HG02759 (cell line): ENCODE data around the gene TNFSF12.
A peak's percentile ranks its signal among the peaks of the same experiment; 100 is the strongest.

Source experiments
- ATAC-seq: cut with Tn5 transposase; IDR thresholded peaks from one replicate; pipeline ENCODE4 v1.9.1; 2021; ENCODE audit warnings: mild to moderate bottlenecking, moderate library complexity; ENCODE audit not compliant: unreplicated experiment

TNFSF12 gene

GRCh38 chr17:7541074-7541621, 7.7 kb upstream of the TNFSF12 start:
- no peak for ATAC-seq

- no peak for ATAC-seq
These were observed 3.9 kb upstream of the TNFSF12 start for GRCh38 chr17:7544911-7545310.

- ATAC-seq: no peak
These were observed 670 bp downstream of the TNFSF12 start for GRCh38 chr17:7549401-7550055.

- no peak for ATAC-seq
These were observed 1.5 kb downstream of the TNFSF12 start for GRCh38 chr17:7550344-7550743.

GRCh38 chr17:7551396-7551795, 2.5 kb downstream of the TNFSF12 start:
- no peak for ATAC-seq

GRCh38 chr17:7552621-7553051, 3.8 kb downstream of the TNFSF12 start:
- ATAC-seq: peak; percentile 61

- ATAC-seq: no peak
These were observed 4.5 kb downstream of the TNFSF12 start for GRCh38 chr17:7553356-7553755.

- ATAC-seq: no peak
These were observed 6.6 kb downstream of the TNFSF12 start for GRCh38 chr17:7555320-7555948.

- no peak for ATAC-seq
These were observed 7.8 kb downstream of the TNFSF12 start for GRCh38 chr17:7556627-7557026.

- ATAC-seq: no peak
These were observed 8.4 kb downstream of the TNFSF12 start for GRCh38 chr17:7557147-7557764.

- no peak for ATAC-seq
These were observed 9.1 kb downstream of the TNFSF12 start for GRCh38 chr17:7557775-7558543.

- no peak for ATAC-seq
These were observed 9.9 kb downstream of the TNFSF12 start, which contains the start of gene TNFSF13 for GRCh38 chr17:7558544-7559319. Gene TNFSF13 (plus strand): TSS chr17:7558750. CDS start chr17:7559040, 290 bp downstream.

GRCh38 chr17:7559320-7560171, 10.7 kb downstream of the TNFSF12 start:
- ATAC-seq: no peak

GRCh38 chr17:7560172-7561027, 11.5 kb downstream of the TNFSF12 start:
- no peak for ATAC-seq

- ATAC-seq: peak; percentile 46
These were observed 12.2 kb downstream of the TNFSF12 start for GRCh38 chr17:7561028-7561575.

GRCh38 chr17:7561589-7562207, 12.8 kb downstream of the TNFSF12 start, which contains the start of gene SENP3:
Gene SENP3 (plus strand): TSS chr17:7561919. CDS start chr17:7563077, 1,158 bp downstream.
- ATAC-seq: peak; percentile 70

- ATAC-seq: peak; percentile 7
These were observed 13.3 kb downstream of the TNFSF12 start for GRCh38 chr17:7562208-7562605.
